ENCODE results near the gene CCDC91. TPM values are rescaled to one million over a fixed set of nuclear protein-coding genes. Genes with fewer than 3 reads are reported as not detected.

Gene CCDC91
- total and polyA plus RNA-seq, 9 of the 15 experiments (the other 6 are each of a cell fraction or from before 2014, with no cell fraction given), result 10.1 to 31.1 (median 26.3) TPM

DNA sequence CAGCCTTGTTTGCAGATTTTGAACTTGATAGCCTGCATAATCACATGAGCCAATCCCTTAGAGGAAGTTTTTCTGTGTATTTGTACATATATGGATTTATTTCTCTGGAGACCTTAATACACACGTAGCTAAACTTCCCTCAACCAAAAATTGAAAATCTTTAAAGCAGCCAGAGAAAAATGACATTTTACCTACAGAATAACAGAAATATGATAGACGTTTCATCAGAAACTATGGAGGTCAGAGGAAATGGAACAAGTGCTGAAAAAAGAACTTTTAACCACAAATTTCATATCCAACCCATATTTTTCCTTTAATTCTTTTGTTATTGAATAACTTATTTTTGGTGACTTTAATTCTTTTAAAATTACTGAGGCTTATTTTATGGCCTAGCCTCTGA is 177.7 kb downstream of the CCDC91 start:
- no peaks in the 10 kb centered on the region; the same call in 2 of the 3 replicates for H3K36me3 ChIP-seq (ENCODE audit: control insufficient read depth, insufficient read depth, low read length)
- H3K27ac ChIP-seq (ENCODE audit: extremely low read depth, low read depth, low read length), result no peak overlapping the region
- H3K4me3 ChIP-seq, result no peak overlapping the region
- ATAC-seq (no peak), FAIRE-seq (no peak), DNase-seq (ENCODE audit: extremely low read depth in 1 of 4, low spot score in 3 of 4) (no peak)
- intact Hi-C loops (cut with micrococcal nuclease), result no loop called here
- no peaks in the 10 kb centered on the region for H3K4me1 ChIP-seq (replicated peaks in 1 of 2; ENCODE audit: control insufficient read depth in 2 of 2, insufficient read depth in 2 of 2, low read length in 2 of 2)
- in situ Hi-C loops (cut with MboI), result no loop called here
- TF ChIP-seq NR2C1 (IDR thresholded peaks at IDR 0.05) (peak; percentile 38; the same call in 1 of the 2 replicates), NR2C1 (tag; IDR thresholded peaks at IDR 0.05) (0 out of 2 replicates have a peak, but pooled peaks have one; percentile 27), PML (IDR thresholded peaks at IDR 0.05; ENCODE audit: low read length) (no peak), RBM25 (IDR thresholded peaks at IDR 0.05; ENCODE audit: low read depth, low read length, severe bottlenecking) (peak; percentile 65), TRIM24 (IDR thresholded peaks at IDR 0.05) (peak in 1 of 2 experiments; percentile 33; a peak in 1 of 4 replicates), CBX3 (IDR thresholded peaks at IDR 0.05; ENCODE audit: borderline replicate concordance in 1 of 2, low read length in 2 of 2) (peak in 1 of 2 experiments; percentile 93; a peak in 2 of 3 replicates), TRIM28 (IDR thresholded peaks at IDR 0.05) (peak; percentile 68; the same call in 1 of the 2 replicates), TEAD1 (CRISPR knock-in tag; IDR thresholded peaks at IDR 0.05) (no peak), CBX5 (IDR thresholded peaks at IDR 0.05; ENCODE audit: borderline replicate concordance, low read depth) (0 out of 2 replicates have a peak, but pooled peaks have one; percentile 64), NR2C2 (CRISPR knock-in tag; IDR thresholded peaks at IDR 0.05) (no peak), NR2C2 (tag; IDR thresholded peaks at IDR 0.05) (0 out of 2 replicates have a peak, but pooled peaks have one; percentile 17)
- 56% methylated on average over 2 of the region's 2 CpGs for WGBS (ENCODE audit: insufficient coverage, low coverage, missing lambda C conversion rate)
- H3K9ac ChIP-seq (ENCODE audit: insufficient read depth in 1 of 2, low read depth in 2 of 2, low read length in 2 of 2), result no peak overlapping the region
- ChIA-PET POLR2A (no interaction called here), CTCF (ENCODE audit: low intra/inter-chr PET ratio) (no interaction called here)
- no peak overlapping the region for H2AFZ ChIP-seq (ENCODE audit: low read depth, low read length)
- no peak overlapping the region for H3K4me2 ChIP-seq (ENCODE audit: insufficient read depth, low read length)
- no peaks in the 10 kb centered on the region for H4K20me1 ChIP-seq (replicated peaks; ENCODE audit: control insufficient read depth, insufficient read depth, low read length)
- H3K79me2 ChIP-seq (ENCODE audit: control insufficient read depth, insufficient read depth, low read length), result no peaks in the 10 kb centered on the region
- no peaks in the 10 kb centered on the region for H3K27me3 ChIP-seq (ENCODE audit: control insufficient read depth in 2 of 2, insufficient read depth in 2 of 2, low read length in 2 of 2)
- peaks cover 24% of the 10 kb centered on the region for H3K9me3 ChIP-seq (replicated peaks; ENCODE audit: control insufficient read depth, insufficient read depth, low read depth, low read length)
- no TSS peak for BruUV-seq (replicated peaks)
- no peaks in the 10 kb centered on the region for H3K9me1 ChIP-seq (ENCODE audit: control insufficient read depth, insufficient read depth, low read length)
